ENCODE measurements around the gene LGR6.
"Not testable (repeated sequence)": the region's sequence is repeated elsewhere in the genome, so short reads cannot be mapped to it uniquely, and the experiment has no call there.

The LGR6 gene

GRCh38 chr1:202238914-202239313 is 45.3 kb downstream of the LGR6 start:
- Histone ChIP-seq H4K20me1 (ENCODE audit: insufficient read depth, low read length) (no peaks in the 10 kb centered on the region), H3K9me3 (replicated peaks; ENCODE audit: insufficient read depth, low read length) (no peaks in the 10 kb centered on the region), H3K4me2 (ENCODE audit: low read depth, low read length) (no peak overlapping the region), H3F3A (ENCODE audit: insufficient read depth, low read length) (no peaks in the 10 kb centered on the region), H2AFZ (ENCODE audit: low read length) (no peak overlapping the region), H3K4me1 (ENCODE audit: low read length) (no peaks in the 10 kb centered on the region), H3K36me3 (replicated peaks; ENCODE audit: insufficient read depth, low read length) (no peaks in the 10 kb centered on the region), H3K27me3 (replicated peaks; ENCODE audit: insufficient read depth, low read length) (peaks cover 25% of the 10 kb centered on the region), H3K4me3 (ENCODE audit: low read length) (no peak overlapping the region), H3K9me2 (replicated peaks; ENCODE audit: insufficient read depth, low read length) (no peaks in the 10 kb centered on the region), H3K27ac (ENCODE audit: low read length) (no peak overlapping the region), H3K9ac (ENCODE audit: low read length) (no peak overlapping the region), H3K79me2 (ENCODE audit: low read length) (no peaks in the 10 kb centered on the region)
- TF ChIP-seq CTCF (IDR thresholded peaks at IDR 0.05; ENCODE audit: low read length) (no peak), EZH2 (optimal IDR thresholded peaks at IDR 0.05; ENCODE audit: low read depth, low read length) (no peak), EZH2phosphoT487 (IDR thresholded peaks at IDR 0.05; ENCODE audit: low read length) (no peak)
- no peak for DNase-seq

- peaks cover 32% of the 10 kb centered on the region for H3K27me3 ChIP-seq (replicated peaks; ENCODE audit: insufficient read depth, low read length)
Observed at GRCh38 chr1:202240226-202240625, 46.6 kb downstream of the LGR6 start.

GRCh38 chr1:202240956-202241355 is 47.4 kb downstream of the LGR6 start:
- H2AFZ ChIP-seq (ENCODE audit: low read length), result no peak overlapping the region
- H4K20me1 ChIP-seq (ENCODE audit: insufficient read depth, low read length), result no peaks in the 10 kb centered on the region
- no peaks in the 10 kb centered on the region for H3K79me2 ChIP-seq (ENCODE audit: low read length)
- H3K4me1 ChIP-seq (ENCODE audit: low read length), result no peaks in the 10 kb centered on the region
- H3K4me3 ChIP-seq (ENCODE audit: low read length), result no peak overlapping the region
- no peaks in the 10 kb centered on the region for H3K36me3 ChIP-seq (replicated peaks; ENCODE audit: insufficient read depth, low read length)
- DNase-seq, result no peak
- no peaks in the 10 kb centered on the region for H3K9me3 ChIP-seq (replicated peaks; ENCODE audit: insufficient read depth, low read length)
- H3F3A ChIP-seq (ENCODE audit: insufficient read depth, low read length), result no peaks in the 10 kb centered on the region
- H3K9me2 ChIP-seq (replicated peaks; ENCODE audit: insufficient read depth, low read length), result no peaks in the 10 kb centered on the region
- H3K4me2 ChIP-seq (ENCODE audit: low read depth, low read length), result no peak overlapping the region
- H3K9ac ChIP-seq (ENCODE audit: low read length), result no peak overlapping the region
- no peak for TF ChIP-seq CTCF (IDR thresholded peaks at IDR 0.05; ENCODE audit: low read length)
- TF ChIP-seq EZH2phosphoT487 (IDR thresholded peaks at IDR 0.05; ENCODE audit: low read length), result no peak
- no peak for TF ChIP-seq EZH2 (optimal IDR thresholded peaks at IDR 0.05; ENCODE audit: low read depth, low read length)
- H3K27me3 ChIP-seq (replicated peaks; ENCODE audit: insufficient read depth, low read length), result peaks cover 32% of the 10 kb centered on the region
- no peak overlapping the region for H3K27ac ChIP-seq (ENCODE audit: low read length)

More at GRCh38 chr1:202240226-202240625, 46.6 kb downstream of the LGR6 start:
- not testable (repeated sequence) for H3K9me2 ChIP-seq (replicated peaks; ENCODE audit: insufficient read depth, low read length); H3K36me3 ChIP-seq (replicated peaks; ENCODE audit: insufficient read depth, low read length); H3K9me3 ChIP-seq (replicated peaks; ENCODE audit: insufficient read depth, low read length); H3K4me3 ChIP-seq (ENCODE audit: low read length); H3F3A ChIP-seq (ENCODE audit: insufficient read depth, low read length); H3K79me2 ChIP-seq (ENCODE audit: low read length); H3K27ac ChIP-seq (ENCODE audit: low read length); H3K4me1 ChIP-seq (ENCODE audit: low read length); H3K9ac ChIP-seq (ENCODE audit: low read length); H2AFZ ChIP-seq (ENCODE audit: low read length); H4K20me1 ChIP-seq (ENCODE audit: insufficient read depth, low read length); DNase-seq; H3K4me2 ChIP-seq (ENCODE audit: low read depth, low read length)

GRCh38 chr1:202241376-202242079 is 47.9 kb downstream of the LGR6 start:
- no peak for TF ChIP-seq CTCF (IDR thresholded peaks at IDR 0.05; ENCODE audit: low read length)
- TF ChIP-seq EZH2 (optimal IDR thresholded peaks at IDR 0.05; ENCODE audit: low read depth, low read length), result no peak
- no peak for TF ChIP-seq EZH2phosphoT487 (IDR thresholded peaks at IDR 0.05; ENCODE audit: low read length)
- Histone ChIP-seq H2AFZ (ENCODE audit: low read length) (no peak overlapping the region), H3K4me2 (ENCODE audit: low read depth, low read length) (no peak overlapping the region), H3K27ac (ENCODE audit: low read length) (no peak overlapping the region), H3K9me3 (replicated peaks; ENCODE audit: insufficient read depth, low read length) (no peaks in the 10 kb centered on the region), H3K4me1 (ENCODE audit: low read length) (no peaks in the 10 kb centered on the region), H3K79me2 (ENCODE audit: low read length) (no peaks in the 10 kb centered on the region), H3K36me3 (replicated peaks; ENCODE audit: insufficient read depth, low read length) (no peaks in the 10 kb centered on the region), H4K20me1 (ENCODE audit: insufficient read depth, low read length) (no peaks in the 10 kb centered on the region), H3F3A (ENCODE audit: insufficient read depth, low read length) (no peaks in the 10 kb centered on the region), H3K9me2 (replicated peaks; ENCODE audit: insufficient read depth, low read length) (no peaks in the 10 kb centered on the region), H3K27me3 (replicated peaks; ENCODE audit: insufficient read depth, low read length) (peaks cover 34% of the 10 kb centered on the region), H3K4me3 (ENCODE audit: low read length) (no peak overlapping the region), H3K9ac (ENCODE audit: low read length) (no peak overlapping the region)
- DNase-seq, result no peak

Measured in MM.1S (cell line).